ENCODE results near the gene AK2.

DNA sequence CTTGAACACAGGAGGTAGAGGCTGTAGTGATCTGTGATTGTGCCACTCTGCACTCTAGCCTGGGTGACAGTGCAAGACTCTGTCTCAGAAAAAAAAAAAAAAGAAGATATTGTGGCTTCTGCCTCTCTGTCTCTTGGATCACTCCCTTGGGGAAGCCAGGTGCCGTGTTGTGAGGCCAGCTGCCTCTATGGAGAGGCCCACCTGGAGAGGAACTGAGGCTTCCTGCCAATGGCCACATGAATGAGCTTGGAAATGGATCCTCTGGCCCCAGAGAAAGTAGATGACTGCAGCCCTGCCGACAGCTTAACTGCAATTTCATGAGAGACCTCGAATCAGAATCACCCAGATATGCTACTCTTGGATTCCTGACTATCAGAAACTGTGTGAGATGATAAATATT is 19.7 kb upstream of the AK2 start:
- TF ChIP-seq EZH2 (IDR thresholded peaks at IDR 0.05; ENCODE audit: borderline replicate concordance, low read depth, low read length, severe bottlenecking) (no peak), CTCF (IDR thresholded peaks at IDR 0.05; ENCODE audit: borderline replicate concordance, extremely low read depth, low read length, poor library complexity, severe bottlenecking) (no peak)
